Measurements from ENCODE around the gene SPCS2. TPM values are rescaled to one million over a fixed set of nuclear protein-coding genes. Genes with fewer than 3 reads are reported as not detected.

The SPCS2 gene
- total RNA-seq, 2 donors from 2014 or later, result 26.7 to 62.3 TPM

GRCh38 chr11:74936087-74936486 lies 13.0 kb upstream of the SPCS2 start:
- H3K9me3 ChIP-seq, result no peaks in the 10 kb centered on the region
- no peak overlapping the region for H3K4me3 ChIP-seq
- peaks cover 23% of the 10 kb centered on the region for H3K36me3 ChIP-seq
- no peaks in the 10 kb centered on the region for H3K27me3 ChIP-seq (replicated peaks; ENCODE audit: insufficient read depth)
- H3K4me1 ChIP-seq (ENCODE audit: control insufficient read depth in 1 of 2, low read depth in 2 of 2), result no peaks in the 10 kb centered on the region
- TF ChIP-seq CTCF (IDR thresholded peaks at IDR 0.05), result no peak
- H3K27ac ChIP-seq, result no peak overlapping the region
- ATAC-seq (ENCODE audit: insufficient number of reproducible peaks, low FRiP score, low read depth) (no peak), DNase-seq (ENCODE audit: low spot score) (no peak)

DNA sequence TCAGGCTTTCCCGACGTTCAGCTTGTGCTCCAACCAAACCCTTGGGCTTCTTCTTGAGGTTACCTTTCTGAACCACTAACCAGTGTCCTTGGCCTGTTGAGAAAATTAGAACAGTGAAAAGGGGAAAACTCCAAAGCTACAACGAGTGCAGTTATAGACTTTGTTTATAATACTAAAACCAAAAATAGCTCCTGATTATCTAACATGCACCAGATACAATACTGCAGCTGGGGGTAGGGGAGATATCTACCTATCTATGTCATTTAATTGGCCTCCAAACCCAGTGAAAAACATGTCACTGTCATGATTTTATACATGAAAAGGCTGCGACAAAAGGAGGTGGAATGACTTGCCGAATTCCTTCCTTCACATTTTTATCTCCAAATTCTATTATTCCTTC lies 12.1 kb upstream of the SPCS2 start:
- H3K27ac ChIP-seq, result no peak overlapping the region
- TF ChIP-seq CTCF (IDR thresholded peaks at IDR 0.05), result no peak
- DNase-seq (ENCODE audit: low spot score), result no peak
- ATAC-seq (ENCODE audit: insufficient number of reproducible peaks, low FRiP score, low read depth), result no peak
- no peak overlapping the region for H3K4me3 ChIP-seq
- H3K9me3 ChIP-seq, result no peaks in the 10 kb centered on the region
- H3K36me3 ChIP-seq, result peaks cover 30% of the 10 kb centered on the region
- no peaks in the 10 kb centered on the region for H3K4me1 ChIP-seq (ENCODE audit: control insufficient read depth in 1 of 2, low read depth in 2 of 2)
- H3K27me3 ChIP-seq (replicated peaks; ENCODE audit: insufficient read depth), result no peaks in the 10 kb centered on the region

DNA sequence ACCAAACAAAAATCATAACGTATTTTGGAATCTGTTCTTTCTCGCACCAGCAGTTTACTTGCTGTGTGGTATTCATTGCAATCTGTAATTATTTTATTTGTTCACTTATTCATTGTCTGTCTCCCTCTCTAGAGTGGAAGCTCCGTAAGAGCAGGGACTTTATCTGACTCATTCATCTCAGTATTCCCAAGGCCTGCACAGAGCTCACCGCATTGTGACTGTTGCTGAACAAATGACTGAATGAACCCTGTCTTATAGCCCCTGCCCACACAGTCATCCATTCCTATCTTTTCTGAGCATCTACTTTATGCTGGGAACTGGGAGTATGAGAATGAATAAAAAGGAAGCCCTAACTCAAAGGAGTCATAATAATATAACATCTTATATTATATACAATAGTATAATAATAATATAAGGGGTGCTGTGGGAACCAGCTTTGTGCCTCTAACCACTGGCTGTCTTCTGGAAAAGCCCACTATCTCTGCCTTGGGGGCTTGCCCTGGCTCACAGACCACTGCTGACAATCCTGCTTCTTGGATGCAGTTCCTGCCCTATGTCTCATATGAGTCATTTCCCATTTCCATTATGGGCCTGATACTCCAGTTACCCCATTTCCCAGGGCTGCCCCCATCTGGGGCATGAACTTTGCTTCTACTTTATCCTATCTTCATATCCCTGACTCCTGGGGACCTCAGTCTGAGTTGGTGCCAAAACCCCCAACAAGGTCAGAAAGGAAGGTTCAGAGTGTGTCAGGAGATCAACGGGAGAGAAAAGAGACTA lies 11.2 kb upstream of the SPCS2 start:
- DNase-seq (ENCODE audit: low spot score), result no peak
- no peaks in the 10 kb centered on the region for H3K27me3 ChIP-seq (replicated peaks; ENCODE audit: insufficient read depth)
- H3K36me3 ChIP-seq, result peaks cover 28% of the 10 kb centered on the region
- no peak overlapping the region for H3K27ac ChIP-seq
- no peak overlapping the region for H3K4me3 ChIP-seq
- no peak for TF ChIP-seq CTCF (IDR thresholded peaks at IDR 0.05)
- no peak for ATAC-seq (ENCODE audit: insufficient number of reproducible peaks, low FRiP score, low read depth)
- H3K4me1 ChIP-seq (ENCODE audit: control insufficient read depth in 1 of 2, low read depth in 2 of 2), result no peaks in the 10 kb centered on the region
- H3K9me3 ChIP-seq, result no peaks in the 10 kb centered on the region

GRCh38 chr11:74941492-74941891 lies 7.6 kb upstream of the SPCS2 start:
- no peak for ATAC-seq (ENCODE audit: insufficient number of reproducible peaks, low FRiP score, low read depth)
- Histone ChIP-seq H3K27me3 (replicated peaks; ENCODE audit: insufficient read depth) (no peaks in the 10 kb centered on the region), H3K4me3 (no peak overlapping the region), H3K9me3 (no peaks in the 10 kb centered on the region), H3K36me3 (peaks cover 24% of the 10 kb centered on the region), H3K27ac (no peak overlapping the region), H3K4me1 (ENCODE audit: control insufficient read depth in 1 of 2, low read depth in 2 of 2) (peaks cover 0 to 4% of the 10 kb centered on the region in 2 donors)
- no peak for TF ChIP-seq CTCF (IDR thresholded peaks at IDR 0.05)
- DNase-seq (ENCODE audit: low spot score), result no peak

DNA sequence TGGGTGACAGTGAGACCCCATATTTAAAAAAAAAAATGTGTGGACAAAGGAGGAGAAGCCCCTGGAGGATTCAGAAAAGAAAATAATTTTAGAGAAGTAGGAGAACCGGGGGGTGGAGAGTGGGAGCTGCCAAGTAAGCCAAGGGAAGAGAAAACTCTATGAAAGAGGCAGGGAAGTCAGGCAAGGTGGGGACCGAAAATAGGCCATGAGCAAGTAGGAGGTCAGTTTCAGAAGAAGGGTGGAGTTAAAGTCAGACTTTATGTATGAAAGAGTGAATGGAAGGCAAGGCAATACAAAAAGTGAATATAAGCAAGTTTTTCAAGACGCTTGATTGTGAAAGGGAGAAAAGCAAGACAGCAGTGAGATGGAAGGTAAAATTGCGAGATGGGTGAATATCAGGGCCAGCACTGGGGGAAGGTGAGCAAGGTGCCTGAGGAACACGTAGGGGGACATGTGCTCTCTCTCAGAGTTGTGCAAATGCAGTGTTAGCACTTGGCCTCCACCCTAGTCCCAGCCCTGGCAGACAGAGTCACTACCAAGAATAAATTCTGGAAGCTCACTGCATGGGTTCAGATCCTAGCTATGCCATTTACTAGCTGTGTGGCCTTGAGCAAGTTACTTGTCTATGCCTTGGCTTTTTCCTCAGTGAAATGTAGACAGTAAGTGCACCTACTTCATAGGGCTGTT lies 6.8 kb upstream of the SPCS2 start:
- Histone ChIP-seq H3K27me3 (replicated peaks; ENCODE audit: insufficient read depth) (no peaks in the 10 kb centered on the region), H3K4me1 (ENCODE audit: control insufficient read depth in 1 of 2, low read depth in 2 of 2) (peaks cover 0 to 4% of the 10 kb centered on the region in 2 donors), H3K9me3 (no peaks in the 10 kb centered on the region), H3K4me3 (no peak overlapping the region), H3K36me3 (peaks cover 21% of the 10 kb centered on the region), H3K27ac (no peak overlapping the region)
- TF ChIP-seq CTCF (IDR thresholded peaks at IDR 0.05), result no peak
- no peak for ATAC-seq (ENCODE audit: insufficient number of reproducible peaks, low FRiP score, low read depth)
- no peak for DNase-seq (ENCODE audit: low spot score)

Data from thoracic aorta (tissue), 2 donors.